ENCODE data around the gene TKTL1.
"Not testable (repeated sequence)": the region's sequence is repeated elsewhere in the genome, so short reads cannot be mapped to it uniquely, and the experiment has no call there.

GRCh38 chrX:154263072-154263471 lies 32.5 kb upstream of the TKTL1 start:
- not testable (repeated sequence) for TF ChIP-seq CTCF (conservative IDR thresholded peaks at IDR 0.05; ENCODE audit: low read depth in 2 of 2); POLR2AphosphoS5 (IDR thresholded peaks at IDR 0.05; ENCODE audit: low read depth); EZH2 (IDR thresholded peaks at IDR 0.05; ENCODE audit: low read depth, unreplicated experiment); EZH2phosphoT487 (IDR thresholded peaks at IDR 0.05; ENCODE audit: unreplicated experiment); CREB1 (CRISPR knock-in tag; IDR thresholded peaks at IDR 0.05; ENCODE audit: low read depth); STAT1 (IDR thresholded peaks at IDR 0.05; ENCODE audit: unreplicated experiment); JUNB (IDR thresholded peaks at IDR 0.05; ENCODE audit: unreplicated experiment); ZNF114 (CRISPR knock-in tag; IDR thresholded peaks at IDR 0.05); REST (IDR thresholded peaks at IDR 0.05; ENCODE audit: unreplicated experiment); ETS1 (IDR thresholded peaks at IDR 0.05); ZNF462 (CRISPR knock-in tag; IDR thresholded peaks at IDR 0.05); NANOG (IDR thresholded peaks at IDR 0.05; ENCODE audit: borderline replicate concordance)
